Gastrocnemius medialis (tissue), 4 donors: Measurements from ENCODE around the gene ADGRV1.

ENCODE experiments used
- CTCF ChIP-seq, 5 experiments: fragments of 450-650 bp in 3 of 5; fragments of 200-600 bp in 2 of 5; sonication (generic) in 2 of 5; IDR thresholded peaks in 4 of 5; conservative IDR thresholded peaks in 1 of 5; 1 replicate in 4 of 5; 2 replicates in 1 of 5; pipeline ENCODE4 v1.5.1; 2016 to 2019; ENCODE audit warnings: antibody characterized with exemption in 5 of 5, mild to moderate bottlenecking in 3 of 5, moderate library complexity in 3 of 5
- POLR2A ChIP-seq, 2 donors: fragments of 450-650 bp; IDR thresholded peaks; one replicate each; pipeline ENCODE4 v1.6.1; 2017; ENCODE audit warnings: antibody characterized with exemption in 2 of 2, mild to moderate bottlenecking in 2 of 2, moderate library complexity in 2 of 2

- TF ChIP-seq CTCF (IDR thresholded peaks at IDR 0.05 in 4 of 5, conservative IDR thresholded peaks at IDR 0.05 in 1 of 5) (no peak), POLR2A (IDR thresholded peaks at IDR 0.05) (no peak)
Measured at GRCh38 chr5:90917928-90918668, 359.5 kb downstream of the ADGRV1 start.
